RWPE2 (cell line): ENCODE results near the gene PLCB1.

Source experiments
- ATAC-seq: fragments of 200-7000 bp; cut with Tn5 transposase; 3 replicates; pipeline ENCODE4 v1.9.1; 2021; ENCODE audit warnings: low read depth
- DNase-seq: peaks from one replicate; pipeline ENCODE4 v3.0.0-alpha.2; 2020; ENCODE audit warnings: low spot score
- H3K27ac ChIP-seq: fragments of 450-650 bp; 2 replicates; pipeline ENCODE4 v1.5.1; 2017; ENCODE audit warnings: mild to moderate bottlenecking; ENCODE audit not compliant: poor library complexity, severe bottlenecking
- H3K27me3 ChIP-seq: fragments of 250-450 bp; sonication (Bioruptor Pico); 2 replicates; pipeline ENCODE4 v1.5.1; 2021; ENCODE audit warnings: mild to moderate bottlenecking, moderate library complexity; ENCODE audit not compliant: insufficient read depth, poor library complexity, severe bottlenecking
- H3K36me3 ChIP-seq: fragments of 250-450 bp; sonication (Bioruptor Pico); 2 replicates; pipeline ENCODE4 v1.5.1; 2020; ENCODE audit warnings: low read depth, mild to moderate bottlenecking, moderate library complexity
- H3K4me1 ChIP-seq: fragments of 250-450 bp; sonication (Bioruptor Pico); 2 replicates; pipeline ENCODE4 v1.5.1; 2021; ENCODE audit warnings: mild to moderate bottlenecking, moderate library complexity; ENCODE audit not compliant: insufficient read depth, poor library complexity, severe bottlenecking
- H3K4me3 ChIP-seq: fragments of 250-450 bp; sonication (Bioruptor Pico); 2 replicates; pipeline ENCODE4 v1.5.1; 2021; ENCODE audit warnings: mild to moderate bottlenecking, moderate library complexity; ENCODE audit not compliant: severe bottlenecking
- H3K9me3 ChIP-seq: fragments of 250-450 bp; sonication (Bioruptor Pico); 2 replicates; pipeline ENCODE4 v1.5.1; 2021; ENCODE audit warnings: mild to moderate bottlenecking, moderate library complexity; ENCODE audit not compliant: severe bottlenecking
- TF ChIP-seq, protein P1 (sequence below): fragments of 450-650 bp; IDR thresholded peaks from one replicate; pipeline ENCODE4 v1.5.1; 2017; ENCODE audit warnings: mild to moderate bottlenecking, moderate library complexity; ENCODE audit not compliant: poor library complexity, severe bottlenecking

The PLCB1 gene

DNA sequence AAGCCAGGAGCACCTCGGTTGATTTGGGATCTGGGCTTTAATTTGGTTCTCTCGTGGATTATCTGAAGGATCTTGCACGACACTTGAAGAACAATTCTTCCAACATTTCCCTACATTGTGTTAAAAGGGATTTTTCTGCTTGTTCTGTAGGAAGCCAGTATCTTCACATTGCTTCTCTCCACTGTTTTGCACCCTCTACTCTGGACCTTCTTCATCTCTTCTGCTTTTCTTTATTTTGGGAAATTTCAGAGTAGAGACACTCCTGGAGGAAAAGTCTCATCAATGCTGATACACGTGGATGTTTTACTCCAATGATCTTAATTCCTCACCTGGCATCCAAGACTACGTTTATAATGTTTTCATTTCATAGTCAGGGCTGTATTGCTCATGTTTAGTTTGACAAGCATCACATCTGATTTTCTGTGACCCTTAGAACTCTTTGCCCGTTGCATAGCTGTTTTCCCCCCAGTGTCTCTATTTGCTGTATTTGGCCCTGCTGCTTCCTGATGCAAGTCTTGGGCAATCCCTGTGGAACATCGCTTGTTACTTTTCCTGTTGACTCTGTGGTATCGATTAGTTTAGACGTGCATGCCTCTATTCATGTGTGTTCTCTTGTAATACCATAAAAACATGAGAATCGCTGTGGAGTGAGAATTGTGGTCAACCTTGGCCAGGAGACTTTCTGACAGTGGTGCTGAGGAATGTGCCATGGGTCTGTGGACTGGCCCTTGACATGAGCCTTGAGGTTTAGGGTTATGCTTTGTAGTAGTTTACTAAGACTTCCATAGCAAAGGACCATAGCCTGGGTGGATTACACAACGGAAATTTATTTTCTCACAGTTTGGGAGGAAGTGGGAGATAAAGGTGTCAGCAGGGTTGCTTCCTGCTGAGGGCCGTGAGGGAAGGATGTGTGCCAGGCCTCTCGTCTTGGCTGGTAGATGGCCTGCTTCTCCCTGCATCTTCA is 12.5 kb downstream of the PLCB1 start:
- H3K4me1 ChIP-seq = no peaks in the 10 kb centered on the region
- DNase-seq (no peak), ATAC-seq (peak; percentile 25; the same call in 1 of the 3 replicates)
- no peaks in the 10 kb centered on the region for H3K9me3 ChIP-seq
- no peaks in the 10 kb centered on the region for H3K36me3 ChIP-seq
- H3K4me3 ChIP-seq = no peak overlapping the region
- H3K27me3 ChIP-seq = no peaks in the 10 kb centered on the region
- no peak overlapping the region for H3K27ac ChIP-seq
- TF ChIP-seq, protein P1, sequence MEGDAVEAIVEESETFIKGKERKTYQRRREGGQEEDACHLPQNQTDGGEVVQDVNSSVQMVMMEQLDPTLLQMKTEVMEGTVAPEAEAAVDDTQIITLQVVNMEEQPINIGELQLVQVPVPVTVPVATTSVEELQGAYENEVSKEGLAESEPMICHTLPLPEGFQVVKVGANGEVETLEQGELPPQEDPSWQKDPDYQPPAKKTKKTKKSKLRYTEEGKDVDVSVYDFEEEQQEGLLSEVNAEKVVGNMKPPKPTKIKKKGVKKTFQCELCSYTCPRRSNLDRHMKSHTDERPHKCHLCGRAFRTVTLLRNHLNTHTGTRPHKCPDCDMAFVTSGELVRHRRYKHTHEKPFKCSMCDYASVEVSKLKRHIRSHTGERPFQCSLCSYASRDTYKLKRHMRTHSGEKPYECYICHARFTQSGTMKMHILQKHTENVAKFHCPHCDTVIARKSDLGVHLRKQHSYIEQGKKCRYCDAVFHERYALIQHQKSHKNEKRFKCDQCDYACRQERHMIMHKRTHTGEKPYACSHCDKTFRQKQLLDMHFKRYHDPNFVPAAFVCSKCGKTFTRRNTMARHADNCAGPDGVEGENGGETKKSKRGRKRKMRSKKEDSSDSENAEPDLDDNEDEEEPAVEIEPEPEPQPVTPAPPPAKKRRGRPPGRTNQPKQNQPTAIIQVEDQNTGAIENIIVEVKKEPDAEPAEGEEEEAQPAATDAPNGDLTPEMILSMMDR = no peak

DNA sequence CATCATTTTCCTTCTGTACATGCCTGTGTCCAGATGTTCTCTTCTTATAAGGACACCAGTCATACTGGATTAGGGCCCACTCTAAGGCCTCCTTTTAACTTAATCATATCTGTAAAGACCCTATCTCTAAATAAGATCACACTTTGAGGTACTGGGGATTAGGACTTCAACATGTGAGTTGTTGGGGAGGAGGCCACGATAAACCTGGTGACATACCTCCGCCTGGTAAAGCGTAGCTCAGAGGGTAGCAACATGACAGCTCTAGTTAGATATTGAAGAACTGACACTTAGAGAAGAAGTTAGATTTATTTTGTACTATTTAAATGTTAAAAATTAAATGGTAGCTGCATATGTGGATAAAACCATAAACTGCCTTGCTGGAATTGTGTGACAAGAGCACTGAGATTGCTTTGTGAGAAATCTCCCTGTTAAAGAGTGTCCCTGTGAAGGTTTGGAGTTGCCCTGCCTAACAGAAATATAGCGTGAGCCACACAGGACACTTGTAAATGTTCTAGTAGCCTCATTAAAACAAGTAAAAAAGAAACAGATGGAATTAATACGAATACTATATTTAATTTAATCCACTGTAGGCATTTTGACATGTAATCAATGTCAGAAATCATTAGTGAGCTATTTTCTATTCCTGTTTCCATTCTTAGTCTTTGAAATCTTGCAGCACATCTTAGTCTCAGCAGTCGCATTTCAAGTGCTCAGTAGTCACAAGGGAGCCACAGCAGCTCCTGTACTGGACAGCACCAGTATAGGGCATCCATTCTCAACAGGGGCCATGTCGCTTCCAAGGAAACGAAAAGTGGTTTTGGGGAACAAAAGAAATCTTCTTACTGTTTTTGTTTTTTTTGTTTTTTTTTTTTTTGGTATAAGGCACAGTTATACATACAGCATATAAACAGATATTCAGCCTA is 13.4 kb downstream of the PLCB1 start:
- no peaks in the 10 kb centered on the region for H3K27me3 ChIP-seq
- H3K27ac ChIP-seq = no peak overlapping the region
- ATAC-seq (no peak), DNase-seq (no peak)
- no peaks in the 10 kb centered on the region for H3K36me3 ChIP-seq
- H3K4me1 ChIP-seq = no peaks in the 10 kb centered on the region
- no peaks in the 10 kb centered on the region for H3K9me3 ChIP-seq
- TF ChIP-seq, protein P1 = no peak
- H3K4me3 ChIP-seq = no peak overlapping the region

DNA sequence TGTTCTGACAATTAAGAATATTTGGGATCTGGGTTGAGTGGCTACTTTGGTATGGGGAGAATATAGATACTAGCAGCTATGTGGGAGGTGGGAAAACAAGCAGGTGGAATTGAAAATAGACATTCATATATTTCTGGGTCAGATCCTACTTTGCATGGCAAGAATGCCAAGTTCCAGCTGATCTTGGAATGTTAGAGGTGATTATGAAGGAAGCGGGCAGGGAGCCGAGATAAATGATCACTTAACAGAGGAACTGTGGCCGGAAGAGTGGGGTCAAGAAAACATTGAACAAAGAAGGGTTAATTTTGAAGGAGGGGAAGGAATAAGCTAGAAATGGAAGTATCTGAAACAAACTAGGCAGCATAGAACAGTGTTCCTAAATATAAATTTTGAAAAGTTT is 15.4 kb downstream of the PLCB1 start:
- no peaks in the 10 kb centered on the region for H3K9me3 ChIP-seq
- no peaks in the 10 kb centered on the region for H3K36me3 ChIP-seq
- no peak for DNase-seq
- no peaks in the 10 kb centered on the region for H3K4me1 ChIP-seq
- H3K27me3 ChIP-seq = no peaks in the 10 kb centered on the region
- TF ChIP-seq, protein P1 = no peak
- H3K27ac ChIP-seq = no peak overlapping the region
- no peak for ATAC-seq
- H3K4me3 ChIP-seq = no peak overlapping the region

DNA sequence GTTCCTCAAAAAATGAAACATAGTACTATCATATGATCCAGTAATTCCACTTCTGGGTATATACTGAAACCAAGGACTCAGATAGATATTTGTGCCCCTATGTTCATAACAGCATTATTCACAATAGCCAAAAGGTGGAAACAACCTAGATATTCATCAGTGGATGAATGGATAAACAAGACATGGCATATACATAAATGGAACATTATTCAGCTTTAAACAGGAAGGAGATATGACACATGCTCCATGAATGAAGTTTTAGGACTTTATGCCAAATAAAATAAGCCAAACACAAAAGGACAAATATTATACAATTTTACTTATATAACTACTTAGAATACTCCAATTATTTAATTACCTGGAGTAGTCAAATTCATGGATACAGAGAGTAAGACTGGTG is 16.4 kb downstream of the PLCB1 start:
- Histone ChIP-seq H3K9me3 (no peaks in the 10 kb centered on the region), H3K27me3 (no peaks in the 10 kb centered on the region), H3K36me3 (no peaks in the 10 kb centered on the region), H3K4me3 (no peak overlapping the region), H3K4me1 (peaks cover 1% of the 10 kb centered on the region), H3K27ac (no peak overlapping the region)
- DNase-seq (no peak), ATAC-seq (no peak)
- TF ChIP-seq, protein P1 = no peak
